ENCODE data around the gene DPY30.

DPY30 gene

DNA sequence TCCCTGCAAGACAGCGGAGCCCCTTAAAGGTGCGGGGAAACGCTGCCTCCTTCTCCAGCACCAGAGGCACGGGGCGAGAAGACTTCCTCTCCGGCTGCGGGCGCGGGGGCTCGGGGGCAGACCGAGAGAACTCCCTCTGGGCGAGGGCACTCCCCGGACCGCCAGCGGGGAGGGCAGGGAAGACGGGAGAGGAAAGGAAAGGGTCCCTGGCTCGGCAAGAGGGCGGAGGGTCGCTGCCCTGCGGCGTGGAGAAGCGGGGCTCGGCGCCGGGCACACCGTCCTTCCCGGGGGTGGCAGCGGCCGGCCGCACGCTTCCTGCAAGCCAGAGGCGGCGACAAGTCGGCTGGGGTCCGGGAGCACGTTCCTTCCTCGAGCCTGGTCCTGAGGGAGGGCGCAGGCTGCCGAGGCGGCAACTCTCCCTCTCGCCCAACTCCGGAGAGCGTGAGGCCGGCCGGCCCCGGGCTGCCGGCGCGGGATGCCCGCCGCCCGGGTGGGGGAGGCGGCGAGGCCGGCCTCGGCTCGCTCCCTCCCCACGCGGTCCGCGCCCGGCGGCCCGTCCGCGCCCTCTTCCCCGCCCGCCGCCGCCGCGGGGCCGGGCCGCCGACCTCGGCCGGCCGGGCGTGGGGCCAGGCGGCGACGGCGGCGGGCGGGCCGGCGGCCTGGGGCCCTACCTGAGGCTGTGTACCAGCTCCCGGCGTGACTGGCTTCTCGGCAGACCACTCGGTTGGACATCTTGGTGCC lies 29.9 kb downstream of the DPY30 start:
- peak; percentile 20 for DNase-seq

DNA sequence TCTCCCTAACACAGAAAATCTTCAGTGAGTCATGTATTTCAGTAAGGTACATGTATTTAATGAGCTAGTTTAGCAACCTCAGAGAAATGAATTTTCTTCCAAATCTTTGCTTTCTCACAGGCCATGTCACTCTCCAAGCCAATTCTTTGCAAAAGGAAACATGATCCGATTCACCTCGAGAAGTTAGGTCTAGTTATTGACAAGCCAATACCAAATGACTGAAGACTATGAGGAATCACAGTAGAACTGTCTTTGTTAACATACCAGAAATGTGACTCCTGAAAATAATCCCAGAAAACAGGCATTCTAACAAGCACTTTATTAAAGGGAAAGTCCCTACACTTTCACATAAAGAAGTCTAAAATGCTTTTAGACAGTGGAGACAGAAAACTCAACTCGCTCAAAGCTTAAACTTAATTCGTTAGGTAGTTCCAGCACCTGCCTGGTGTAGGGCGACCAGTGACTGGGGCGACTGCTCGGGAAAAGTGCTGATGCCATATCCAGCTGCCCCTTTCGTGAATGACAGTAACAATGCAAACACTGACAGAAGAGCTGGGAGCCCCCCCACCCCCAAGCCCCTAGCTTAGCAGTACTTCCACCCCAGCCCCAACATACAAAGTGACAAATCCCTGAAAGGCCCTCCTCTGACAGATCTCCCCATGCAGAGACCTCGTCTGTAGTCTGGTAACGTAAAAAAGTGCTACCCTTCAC lies 30.6 kb downstream of the DPY30 start:
- peak; percentile 40 for DNase-seq

DNA sequence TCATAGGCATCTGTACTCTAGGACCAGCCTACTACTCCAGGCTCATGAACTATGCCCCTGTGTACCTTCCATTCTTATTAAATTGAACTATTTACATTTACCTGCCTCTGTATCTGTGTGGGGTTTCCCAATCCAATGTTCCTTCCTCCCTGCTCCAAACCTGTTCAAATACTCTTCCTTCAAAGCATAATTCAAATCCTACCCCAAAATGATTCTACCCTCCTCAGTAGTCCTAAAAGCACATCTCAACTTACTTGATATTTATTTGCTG lies 32.5 kb downstream of the DPY30 start:
- DNase-seq, result no peak

DNA sequence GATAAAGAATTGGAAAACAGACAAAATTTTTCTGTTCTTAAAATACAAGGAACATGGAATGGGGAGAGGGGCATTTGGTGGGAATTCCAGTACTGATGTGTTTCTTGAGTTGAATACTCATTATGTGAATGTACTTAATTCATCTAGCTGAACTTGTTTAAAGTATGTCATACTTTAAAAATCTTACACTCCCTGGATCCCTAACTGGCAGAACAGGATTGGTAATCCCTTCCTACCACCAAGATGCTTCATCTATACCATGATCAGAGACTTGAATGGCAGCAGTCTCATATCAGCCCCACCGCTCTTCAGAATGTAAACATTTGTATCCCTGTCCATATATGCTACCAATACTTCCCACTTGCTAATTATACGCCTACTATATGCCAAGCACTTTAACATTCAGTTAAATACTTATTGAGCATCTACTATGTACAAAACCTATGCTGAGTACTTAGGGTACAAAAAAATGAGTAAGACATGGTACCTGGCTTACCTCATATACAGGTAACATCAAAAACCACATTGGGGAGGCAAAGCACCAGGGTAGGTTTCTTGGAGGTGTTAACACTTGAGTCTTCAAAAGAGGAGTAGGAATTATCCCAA lies 34.1 kb downstream of the DPY30 start:
- no peak for DNase-seq

DNA sequence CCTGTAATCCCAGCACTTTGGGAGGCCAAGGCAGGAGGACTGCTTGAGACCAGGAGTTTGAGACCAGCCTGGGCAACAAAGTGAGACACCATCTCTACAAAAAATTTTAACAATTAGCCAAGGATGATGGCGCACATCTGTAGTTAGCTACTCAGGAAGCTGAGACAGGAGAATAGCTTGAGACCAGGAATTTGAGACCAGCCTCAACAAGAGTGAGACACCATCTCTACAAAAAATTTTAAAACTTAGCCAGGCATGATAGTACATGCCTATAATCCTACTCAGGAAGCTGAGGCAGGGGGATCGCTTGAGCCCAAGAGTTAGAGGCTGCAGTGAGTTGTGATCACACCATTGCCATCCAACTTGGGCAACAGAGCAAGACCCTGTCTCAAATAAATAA lies 35.8 kb downstream of the DPY30 start:
- DNase-seq, result no peak

DNA sequence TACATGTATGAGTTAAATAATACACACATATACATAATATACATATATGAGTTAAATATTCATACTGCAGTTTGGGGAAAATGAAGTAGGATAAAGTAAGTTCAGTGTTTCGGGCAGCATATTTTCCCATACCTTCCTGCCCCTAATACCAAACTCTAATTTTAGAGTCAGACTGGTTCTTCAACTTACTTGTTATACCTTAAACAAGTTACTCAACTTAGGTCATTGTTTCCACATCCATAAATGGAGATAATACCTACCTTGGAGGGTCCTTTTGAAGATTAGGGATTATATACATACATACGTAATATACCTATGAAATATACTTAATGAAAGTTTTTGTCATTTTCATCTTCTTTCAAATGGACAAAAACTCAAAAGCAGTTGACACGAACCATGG lies 37.2 kb downstream of the DPY30 start:
- DNase-seq, result no peak

DNA sequence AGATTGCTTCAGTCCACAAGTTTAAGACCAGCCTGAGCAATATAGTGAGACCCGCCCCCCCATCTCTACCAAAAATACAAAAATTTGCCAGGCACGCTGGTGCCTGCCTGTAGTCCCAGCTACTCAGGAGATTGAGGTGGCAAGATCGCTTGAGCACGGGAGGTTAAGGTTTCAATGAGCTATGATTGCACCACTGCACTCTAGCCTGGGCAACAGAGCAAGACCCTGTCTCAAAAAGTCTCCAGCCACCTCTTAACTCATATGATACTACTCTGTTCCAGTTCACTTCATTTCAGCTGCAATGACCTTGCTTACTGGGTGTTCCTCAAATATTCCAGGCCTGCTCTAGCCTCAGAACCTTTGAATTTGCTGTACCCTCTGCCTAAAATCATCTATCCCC lies 40.2 kb downstream of the DPY30 start:
- no peak for DNase-seq

DNA sequence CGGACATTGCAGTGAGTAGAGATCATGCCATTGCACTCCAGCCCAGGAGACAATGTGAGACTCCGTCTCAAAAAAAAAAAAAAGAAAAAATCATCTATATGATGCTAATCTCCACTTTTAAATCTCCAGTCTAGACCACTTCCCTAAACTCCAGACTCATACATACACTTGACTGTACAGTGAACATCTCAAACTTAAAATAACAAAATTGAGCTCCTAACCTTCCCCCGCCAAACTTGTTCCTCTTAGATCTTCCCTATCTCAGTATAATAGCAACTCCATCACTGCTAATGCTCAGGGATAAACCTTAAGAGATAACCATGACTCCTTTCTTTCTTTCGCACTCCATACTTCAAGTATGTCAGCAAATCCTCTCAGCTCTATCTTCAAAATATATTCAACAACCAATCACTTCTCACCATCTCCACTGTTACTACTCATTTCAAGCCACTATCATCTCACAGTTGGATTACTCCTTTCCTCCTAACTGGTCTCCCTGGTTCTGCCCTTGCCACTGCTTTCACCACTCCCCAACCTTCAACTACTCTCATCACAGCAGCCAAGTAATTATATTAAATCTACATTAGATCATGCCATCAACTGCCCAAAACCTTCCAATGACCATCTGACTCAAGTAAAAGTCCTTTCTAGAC lies 40.7 kb downstream of the DPY30 start:
- DNase-seq, result no peak

DNA sequence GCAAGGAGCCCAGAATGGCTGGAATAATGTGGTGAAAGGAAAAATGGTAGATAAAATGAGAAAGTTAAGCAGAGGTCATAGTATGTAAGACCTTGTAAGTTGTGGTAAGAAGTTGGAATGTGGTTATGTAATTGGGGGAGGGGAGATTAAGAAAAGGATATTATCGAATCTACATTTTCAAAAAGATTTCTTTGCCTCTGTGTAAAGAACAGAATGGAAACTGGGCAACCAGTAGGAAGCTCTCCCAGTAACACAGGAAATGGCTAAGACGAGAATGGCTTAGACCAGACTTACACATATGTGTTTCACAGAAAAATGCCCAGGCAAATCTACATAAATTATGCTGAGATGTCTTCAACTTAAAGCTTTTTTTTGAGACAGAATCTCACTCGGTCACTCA lies 42.0 kb downstream of the DPY30 start:
- DNase-seq, result peak; percentile 38

DNA sequence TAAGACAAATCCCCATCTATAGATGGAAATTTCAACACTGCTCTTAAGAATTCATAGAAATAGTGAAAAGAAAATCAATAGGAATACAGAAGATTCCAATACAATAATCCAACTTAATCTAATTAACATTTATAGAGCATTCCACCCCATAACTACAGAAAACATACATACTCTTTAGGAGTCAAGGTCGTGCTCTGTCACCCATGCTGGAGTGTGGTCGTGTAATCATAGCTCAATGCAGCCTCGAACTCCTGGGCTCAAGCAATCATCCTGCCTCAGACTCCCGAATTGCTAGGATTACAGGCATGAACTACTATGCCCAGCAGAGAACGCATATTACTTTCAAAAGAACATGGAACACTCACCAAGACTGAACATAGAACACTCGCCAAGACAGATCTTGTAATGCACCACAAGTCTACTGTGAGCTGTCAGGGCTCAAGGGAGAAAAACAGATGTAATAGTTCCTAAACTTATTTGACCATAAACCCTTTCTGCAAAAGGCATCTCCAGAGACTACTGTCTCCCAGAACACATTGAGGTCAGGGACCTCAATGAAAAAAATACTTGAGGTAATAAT lies 42.9 kb downstream of the DPY30 start:
- DNase-seq, result no peak

DNA sequence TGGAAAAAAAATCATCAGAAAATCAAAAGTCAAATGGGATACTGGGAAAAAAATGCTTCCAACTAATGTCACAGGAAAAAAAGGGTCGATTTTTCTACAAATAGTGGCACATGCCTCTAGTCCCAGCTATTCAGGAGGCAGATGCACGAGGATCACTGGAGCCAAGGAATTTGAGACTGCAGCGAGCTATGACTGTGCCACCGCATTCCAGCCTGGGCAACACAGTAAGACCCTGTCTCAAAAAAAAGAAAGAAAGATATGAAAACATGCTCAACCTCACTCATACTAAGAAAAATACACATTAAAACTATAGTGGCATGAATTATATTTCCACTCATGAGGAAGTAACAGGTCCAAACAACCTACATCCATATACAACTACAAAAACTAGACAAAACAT lies 46.7 kb downstream of the DPY30 start:
- DNase-seq, result no peak

DNA sequence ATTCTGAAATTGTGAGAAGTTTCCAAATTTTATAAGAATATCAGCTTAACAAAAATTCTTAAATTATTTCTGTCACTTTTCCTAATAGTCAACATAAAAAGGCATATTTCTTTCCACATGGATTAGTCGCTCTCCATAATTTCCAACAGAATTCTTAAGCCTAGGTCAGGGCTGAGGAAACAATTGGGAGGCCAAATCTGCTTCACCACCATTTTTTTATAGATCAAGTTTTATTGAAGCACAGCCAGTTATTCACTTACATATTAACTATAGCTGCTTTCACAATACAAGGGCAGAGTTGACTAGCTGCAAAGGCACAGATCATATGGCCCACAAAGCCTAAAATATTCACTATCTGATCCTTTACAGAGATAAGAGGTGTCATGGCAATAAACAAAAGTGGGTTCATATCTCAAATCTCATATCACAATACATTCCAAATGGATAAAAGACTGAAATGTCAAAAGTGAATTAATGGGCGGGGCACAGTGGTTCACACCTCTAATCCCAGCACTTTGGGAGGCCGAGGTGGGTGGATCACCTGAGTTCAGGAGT lies 47.5 kb downstream of the DPY30 start:
- no peak for DNase-seq

DNA sequence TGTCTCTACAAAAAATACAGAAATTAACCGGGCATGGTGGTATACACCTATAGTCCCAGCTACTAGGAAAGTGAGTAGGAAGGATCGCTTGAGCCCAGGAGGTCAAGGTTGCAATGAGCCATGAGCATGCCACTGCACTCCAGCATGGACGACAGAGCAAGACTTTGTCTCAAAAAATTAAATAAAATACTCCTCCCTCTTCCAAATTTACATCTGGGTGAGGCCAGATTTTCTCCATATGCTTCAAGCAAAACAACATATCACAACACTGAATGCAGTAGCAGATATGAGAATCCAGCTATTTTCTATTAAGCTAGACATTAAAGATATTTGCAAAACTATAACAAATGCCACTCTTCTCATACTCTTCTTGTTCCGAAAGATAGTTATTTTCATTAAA lies 49.7 kb downstream of the DPY30 start:
- no peak for DNase-seq

DNA sequence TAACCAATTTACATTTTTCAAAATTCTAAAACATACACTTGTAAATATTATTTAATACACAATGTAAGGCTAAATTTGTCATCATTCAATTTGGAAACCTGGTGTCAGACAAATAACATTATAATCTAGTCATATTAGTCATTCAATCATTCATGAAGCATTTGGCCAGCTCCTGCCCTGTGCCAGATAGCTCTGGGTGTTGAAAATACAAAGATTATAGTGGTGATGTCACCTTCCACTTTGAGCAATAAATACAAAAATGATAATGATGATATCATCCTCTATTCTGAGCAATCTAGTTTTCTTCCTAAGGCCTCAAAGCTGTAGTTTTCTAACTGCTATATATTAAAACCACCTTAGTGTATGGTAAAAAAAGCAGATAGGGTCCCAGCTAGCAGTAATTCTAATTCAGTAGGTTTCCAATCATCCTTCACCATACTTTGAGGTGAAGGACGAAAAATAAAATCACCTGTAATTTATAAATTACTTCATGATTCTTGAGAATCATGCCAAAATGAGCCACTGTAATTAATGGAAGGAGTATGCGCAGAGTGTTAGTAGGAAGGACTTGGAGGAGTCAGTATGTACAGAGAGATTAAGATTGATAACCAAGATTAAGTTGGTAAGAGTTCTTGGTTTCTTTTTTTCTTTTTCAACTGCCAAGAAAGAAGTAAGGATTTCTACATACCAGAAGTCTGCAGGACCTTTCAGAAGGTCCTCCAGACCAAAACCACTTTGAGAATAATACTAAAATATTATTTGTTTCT lies 52.0 kb downstream of the DPY30 start:
- peak; percentile 72 for DNase-seq

DNA sequence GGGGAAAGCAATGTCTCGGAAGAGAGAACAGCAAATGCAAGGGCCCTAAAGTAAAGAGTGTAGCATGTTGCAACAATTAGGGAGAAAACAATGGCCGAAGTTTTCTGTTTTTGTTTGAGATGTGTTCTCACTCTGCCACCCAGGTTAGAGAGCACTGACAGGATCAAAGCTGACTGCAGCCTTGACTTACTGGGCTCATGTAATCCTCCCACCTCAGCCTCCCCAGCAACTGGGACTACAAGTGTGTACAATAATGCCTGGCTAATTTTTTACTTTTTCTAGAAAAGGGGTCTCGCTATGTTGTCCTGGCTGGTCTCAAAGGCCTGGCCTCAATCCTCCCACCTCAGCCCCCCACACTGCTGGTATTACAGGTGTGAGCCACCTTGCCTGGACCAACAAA lies 52.7 kb downstream of the DPY30 start:
- no peak for DNase-seq

DNA sequence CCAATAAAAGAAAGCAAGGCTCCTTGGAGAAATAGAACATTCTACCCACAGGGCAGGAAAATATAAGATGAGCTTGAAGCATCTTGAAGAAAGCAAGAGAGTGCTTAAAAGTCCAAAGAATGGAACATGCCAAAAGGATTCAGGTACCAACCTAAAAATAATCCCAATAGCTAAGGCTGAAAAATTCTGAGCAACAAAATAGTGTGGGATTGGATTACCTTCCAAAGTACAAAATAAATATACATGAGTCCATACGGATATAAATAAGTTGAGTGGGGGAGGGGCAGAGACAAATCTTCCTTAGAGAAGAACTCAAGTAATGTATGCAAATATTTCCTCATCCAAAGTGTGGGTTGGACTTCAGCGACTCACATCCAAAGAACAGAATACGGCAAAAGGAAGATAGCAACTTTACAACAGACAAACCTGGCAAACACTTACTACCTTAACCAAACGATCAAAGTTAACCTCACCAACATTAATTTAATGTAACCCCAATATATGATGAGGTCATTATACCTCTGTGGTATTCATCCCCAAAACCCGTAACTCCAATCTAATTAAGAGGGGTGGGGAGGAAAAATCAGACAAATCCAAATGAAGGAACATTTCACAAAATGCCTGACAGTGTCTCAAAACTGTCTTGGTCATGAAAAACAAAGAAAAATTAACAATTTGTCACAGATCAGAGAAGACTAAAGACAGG lies 55.7 kb downstream of the DPY30 start:
- DNase-seq, result peak; percentile 43

DNA sequence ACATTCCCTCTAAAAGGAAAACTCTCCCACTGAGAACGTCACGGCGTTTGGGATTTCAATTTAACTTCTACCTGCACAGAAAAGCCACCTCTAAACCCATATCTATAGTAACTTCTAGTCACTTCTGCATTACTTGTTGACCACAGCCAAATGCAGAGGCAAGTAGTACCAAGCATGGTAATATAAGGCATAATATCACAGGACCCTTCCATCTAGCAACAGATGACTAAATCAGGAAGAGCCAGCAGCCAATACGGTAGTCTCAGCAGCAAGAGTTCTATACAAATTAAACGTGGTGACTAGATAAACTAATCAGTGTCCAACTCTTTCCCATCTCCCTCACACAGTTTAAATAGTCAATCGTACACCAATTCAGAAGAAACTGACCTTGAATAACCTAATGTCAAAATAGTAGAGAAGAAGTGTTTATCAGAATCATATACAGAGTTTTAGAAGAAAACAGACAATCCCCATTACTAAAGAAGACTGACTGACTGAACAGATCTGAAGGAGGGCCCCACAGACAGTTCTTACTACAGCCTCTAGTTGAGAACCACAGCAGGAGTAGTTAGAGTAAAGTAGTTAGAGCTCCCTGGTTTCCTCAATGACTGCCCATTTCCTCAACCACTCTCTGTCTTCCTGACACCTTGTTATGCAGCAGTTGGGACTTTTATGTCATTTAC lies 58.8 kb downstream of the DPY30 start:
- DNase-seq, result no peak

DNA sequence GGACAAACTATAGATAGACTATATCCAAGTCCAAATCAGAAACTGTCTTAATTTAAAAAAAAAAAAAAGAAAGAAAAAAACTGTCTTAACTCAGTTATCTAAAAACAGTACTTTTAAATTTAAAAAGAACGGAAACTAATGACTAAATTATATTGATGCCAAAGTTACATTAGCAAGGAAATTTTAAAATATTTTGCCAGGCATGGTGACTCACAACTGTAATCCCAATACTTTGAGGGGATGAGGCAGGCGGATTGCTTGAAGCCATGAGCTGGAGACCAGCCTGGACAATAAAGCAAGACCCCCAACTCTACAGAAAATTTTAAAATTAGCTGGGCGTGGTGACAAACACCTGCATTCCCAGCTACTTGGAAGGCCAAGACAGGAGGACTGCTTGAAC lies 59.6 kb downstream of the DPY30 start:
- DNase-seq, result no peak

DNA sequence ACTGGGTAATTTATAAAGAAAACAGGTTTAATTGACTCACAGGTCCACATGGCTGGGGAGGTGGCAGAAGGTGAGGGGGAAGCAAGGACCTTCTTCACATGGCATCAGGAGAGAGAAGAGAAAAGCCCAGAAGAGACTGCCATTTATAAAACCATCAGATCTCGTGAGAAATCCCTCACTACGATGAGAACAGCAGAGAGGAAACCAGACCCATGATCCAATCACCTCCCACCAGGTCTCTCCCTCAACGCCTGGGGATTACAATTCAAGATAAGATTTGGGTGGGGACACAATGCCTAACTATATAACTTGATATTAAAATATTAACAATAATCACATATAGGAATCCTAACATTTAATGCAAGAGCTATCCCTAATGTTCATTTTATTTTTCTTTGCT lies 60.6 kb downstream of the DPY30 start:
- DNase-seq, result no peak

DNA sequence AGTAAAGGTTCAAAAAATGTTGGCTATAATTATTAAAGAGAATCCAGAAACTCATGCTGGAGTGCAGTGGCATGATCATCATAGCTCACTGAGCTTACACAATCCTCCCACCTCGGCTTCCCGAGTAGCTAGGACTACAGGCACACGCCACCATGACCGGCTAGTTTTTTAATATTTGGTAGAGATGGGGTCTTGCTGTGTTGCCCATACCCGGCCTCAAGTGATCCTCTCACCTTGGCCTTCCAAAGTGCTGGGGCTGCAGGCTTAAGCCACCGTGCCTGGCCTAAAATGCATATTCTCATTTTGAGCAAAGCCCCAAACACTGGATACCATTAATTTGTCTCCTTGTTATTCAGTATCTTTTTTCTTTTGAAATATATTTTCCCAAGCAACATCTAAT lies 61.2 kb downstream of the DPY30 start:
- DNase-seq, result no peak
